LHCN-M2 (cell line): ENCODE measurements around the gene SCNN1B. TPM values are rescaled to one million over a fixed set of nuclear protein-coding genes. Genes with fewer than 3 reads are reported as not detected.
"Not testable (repeated sequence)": the region's sequence is repeated elsewhere in the genome, so short reads cannot be mapped to it uniquely, and the experiment has no call there.

Experiments used
- DNase-seq: peaks from one replicate; pipeline ENCODE4 v3.0.0-alpha.2; 2012; ENCODE audit warnings: low read depth
- polyA plus RNA-seq: library from polyadenylated mRNA; unstranded; fragments of >200 nt; gene quantifications from one replicate; pipeline ENCODE4 v1.2.1, GENCODE V29; 2012; ENCODE audit warnings: missing spikeins
- total RNA-seq: library from RNA; depleted of rRNA; stranded (reverse); fragments of >200 nt; gene quantifications from 2 replicates; pipeline ENCODE4 v1.2.3, GENCODE V29; 2014; rRNA removed

The SCNN1B gene
- total RNA-seq: not detected in 2 replicates
- not detected for polyA plus RNA-seq

- no peak for DNase-seq
Observed at GRCh38 chr16:23302045-23302956, at the start of gene SCNN1B. Gene SCNN1B (plus strand): TSS chr16:23302302. CDS start chr16:23348600, 46,298 bp downstream.

GRCh38 chr16:23252310-23252709 is 49.8 kb upstream of the SCNN1B start:
- no peak for DNase-seq

GRCh38 chr16:23253650-23254049 is 48.5 kb upstream of the SCNN1B start:
- not testable (repeated sequence) for DNase-seq

GRCh38 chr16:23254338-23254737 is 47.8 kb upstream of the SCNN1B start:
- peak; percentile 67 for DNase-seq

- no peak for DNase-seq
Observed at GRCh38 chr16:23255000-23255399, 47.1 kb upstream of the SCNN1B start.

- DNase-seq: no peak
Observed at GRCh38 chr16:23256440-23256839, 45.7 kb upstream of the SCNN1B start.

- DNase-seq: no peak
Observed at GRCh38 chr16:23257682-23258081, 44.4 kb upstream of the SCNN1B start.

- DNase-seq: no peak
Observed at GRCh38 chr16:23258919-23259237, 43.2 kb upstream of the SCNN1B start.

- DNase-seq: no peak
Observed at GRCh38 chr16:23267647-23268046, 34.5 kb upstream of the SCNN1B start.

GRCh38 chr16:23268561-23268960 is 33.5 kb upstream of the SCNN1B start:
- DNase-seq: no peak

- DNase-seq: no peak
Observed at GRCh38 chr16:23269248-23269953, 32.7 kb upstream of the SCNN1B start.

- no peak for DNase-seq
Observed at GRCh38 chr16:23270654-23271053, 31.4 kb upstream of the SCNN1B start.

- DNase-seq: no peak
Observed at GRCh38 chr16:23274968-23275367, 27.1 kb upstream of the SCNN1B start.

- DNase-seq: no peak
Observed at GRCh38 chr16:23276821-23277220, 25.3 kb upstream of the SCNN1B start.

- no peak for DNase-seq
Observed at GRCh38 chr16:23278031-23278430, 24.1 kb upstream of the SCNN1B start.

GRCh38 chr16:23279721-23280153 is 22.4 kb upstream of the SCNN1B start:
- DNase-seq: peak; percentile 17

- DNase-seq: no peak
Observed at GRCh38 chr16:23280483-23280967, 21.6 kb upstream of the SCNN1B start.

GRCh38 chr16:23282568-23282967 is 19.5 kb upstream of the SCNN1B start:
- no peak for DNase-seq

GRCh38 chr16:23283571-23283970 is 18.5 kb upstream of the SCNN1B start:
- DNase-seq: no peak

GRCh38 chr16:23284584-23284983 is 17.5 kb upstream of the SCNN1B start:
- no peak for DNase-seq

GRCh38 chr16:23286131-23286532 is 16.0 kb upstream of the SCNN1B start:
- peak; percentile 65 for DNase-seq

- no peak for DNase-seq
Observed at GRCh38 chr16:23288209-23288608, 13.9 kb upstream of the SCNN1B start.
